Measurements from ENCODE around the gene IGSF22.

IGSF22 gene

DNA sequence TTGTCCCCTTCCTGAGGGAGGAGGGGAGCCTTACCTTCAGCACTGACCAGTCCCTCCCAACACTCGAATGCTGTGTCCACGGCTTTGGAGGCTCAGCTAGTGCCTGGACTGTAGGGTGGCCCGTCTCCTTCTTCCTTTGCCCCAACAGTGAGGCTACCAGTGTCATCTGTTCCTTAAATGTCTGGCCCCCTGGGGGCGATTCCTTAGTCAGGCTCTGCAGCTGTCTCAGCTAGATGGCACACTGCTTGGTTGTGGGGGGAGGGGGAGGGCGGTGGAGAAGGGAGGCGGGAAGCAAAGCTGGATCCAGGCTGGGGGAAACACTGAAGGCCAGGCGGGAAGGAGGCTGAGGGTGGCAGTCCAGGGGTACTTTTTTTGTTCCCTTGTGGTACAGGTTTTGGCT, at the start of gene IGSF22:
TSS of gene IGSF22 (minus strand) at position 149 of the 400 bp plus-strand sequence. CDS start 1,952 bp downstream, outside the sequence.
- no peak for DNase-seq

DNA sequence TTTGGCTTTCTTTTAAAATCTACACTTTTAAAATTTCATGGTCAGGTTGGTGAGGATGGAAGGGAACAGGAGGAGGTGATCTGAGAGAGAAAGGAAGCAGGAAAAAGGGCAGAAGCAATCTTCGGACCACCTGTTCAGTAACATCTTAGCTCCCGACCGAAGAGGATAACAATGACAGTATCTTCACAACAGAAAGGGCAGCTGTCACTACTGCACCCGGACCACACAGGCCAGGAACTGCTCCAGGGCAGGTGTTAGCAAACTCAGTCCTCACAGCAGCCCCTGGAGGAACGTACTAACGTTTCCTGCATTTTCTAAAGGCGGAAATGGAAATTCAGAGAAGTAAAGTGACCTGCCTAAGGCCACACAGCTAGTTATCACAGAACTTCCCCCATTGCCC, 48.8 kb upstream of the IGSF22 start:
- no peak for DNase-seq

DNA sequence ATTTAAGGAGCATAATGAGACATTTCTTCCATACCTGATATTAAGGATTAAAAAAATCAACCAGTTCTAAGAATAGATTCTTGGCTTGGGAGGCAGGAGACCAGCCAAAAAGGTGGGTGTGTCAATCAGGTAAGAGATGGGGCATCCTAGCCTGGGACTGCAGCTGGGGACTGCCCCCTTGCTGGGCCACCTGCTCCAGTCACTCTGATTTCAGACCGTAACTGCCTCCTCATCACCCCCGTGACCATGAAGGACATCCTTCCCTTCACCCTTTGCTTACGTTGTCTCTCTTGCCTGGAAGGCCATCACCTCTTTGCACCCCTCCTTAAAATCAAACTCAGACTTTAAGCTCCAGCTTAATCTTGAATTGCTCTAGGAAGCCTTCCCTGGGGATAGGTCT, 47.7 kb upstream of the IGSF22 start:
- DNase-seq, result no peak

DNA sequence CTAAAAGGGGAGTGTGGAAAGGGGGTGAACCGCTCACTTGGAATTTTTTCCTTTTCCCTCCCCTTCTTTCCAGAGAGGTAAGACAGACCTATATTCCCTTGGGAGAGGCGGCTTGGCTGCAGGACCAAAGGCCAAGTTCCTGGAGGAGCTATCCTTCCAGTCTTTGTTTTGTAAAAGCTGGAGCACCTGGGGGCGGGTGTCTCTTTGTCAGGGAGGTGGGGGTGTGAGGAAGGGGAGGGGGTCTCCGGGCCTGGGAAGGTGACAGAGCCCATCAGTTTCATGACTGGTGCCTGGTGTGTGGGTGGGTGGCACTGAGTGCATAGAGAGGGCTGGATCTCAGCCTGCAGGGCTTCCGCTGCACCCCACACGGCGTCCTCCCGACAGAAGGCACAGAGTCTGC, 47.1 kb upstream of the IGSF22 start:
- DNase-seq, result no peak

GRCh38 chr11:18772211-18772610, 46.2 kb upstream of the IGSF22 start:
- no peak for DNase-seq

DNA sequence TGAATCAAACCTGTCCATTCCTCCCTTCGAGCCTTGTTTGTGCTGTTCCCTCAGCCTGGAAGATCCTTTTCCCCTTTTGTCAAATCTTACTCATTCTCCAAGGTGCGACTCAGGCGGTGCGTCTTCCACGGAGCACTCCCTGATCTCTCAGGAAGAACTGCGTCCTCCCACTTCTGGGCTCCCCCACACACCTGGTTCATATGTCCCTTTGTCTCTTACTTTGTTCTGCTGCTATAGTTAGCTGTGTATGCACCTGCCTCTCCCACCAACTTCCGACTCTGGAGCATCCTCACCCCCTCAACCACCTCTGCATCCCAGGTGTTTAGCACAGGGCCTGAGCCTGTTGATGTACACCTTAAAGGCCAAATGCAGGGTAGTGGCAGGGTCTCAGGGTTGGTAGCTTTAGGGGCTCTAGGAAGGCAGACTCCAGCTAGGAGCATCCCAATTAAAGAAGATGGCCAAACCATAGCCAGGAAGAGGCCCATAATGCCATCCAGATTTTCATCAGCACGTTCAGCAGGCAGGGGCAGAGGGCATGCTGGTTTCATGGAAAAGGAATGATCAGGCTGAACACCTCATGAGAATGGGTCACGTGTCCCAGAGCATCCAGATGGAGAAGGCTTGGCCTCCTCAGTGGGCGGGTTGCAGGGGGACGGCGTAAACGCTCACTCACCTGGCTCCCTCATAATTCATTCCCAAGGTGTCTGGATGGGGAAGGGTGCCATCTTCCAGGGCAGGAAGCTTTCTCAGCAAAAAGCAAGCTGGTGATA, 45.5 kb upstream of the IGSF22 start:
- DNase-seq, result no peak

DNA sequence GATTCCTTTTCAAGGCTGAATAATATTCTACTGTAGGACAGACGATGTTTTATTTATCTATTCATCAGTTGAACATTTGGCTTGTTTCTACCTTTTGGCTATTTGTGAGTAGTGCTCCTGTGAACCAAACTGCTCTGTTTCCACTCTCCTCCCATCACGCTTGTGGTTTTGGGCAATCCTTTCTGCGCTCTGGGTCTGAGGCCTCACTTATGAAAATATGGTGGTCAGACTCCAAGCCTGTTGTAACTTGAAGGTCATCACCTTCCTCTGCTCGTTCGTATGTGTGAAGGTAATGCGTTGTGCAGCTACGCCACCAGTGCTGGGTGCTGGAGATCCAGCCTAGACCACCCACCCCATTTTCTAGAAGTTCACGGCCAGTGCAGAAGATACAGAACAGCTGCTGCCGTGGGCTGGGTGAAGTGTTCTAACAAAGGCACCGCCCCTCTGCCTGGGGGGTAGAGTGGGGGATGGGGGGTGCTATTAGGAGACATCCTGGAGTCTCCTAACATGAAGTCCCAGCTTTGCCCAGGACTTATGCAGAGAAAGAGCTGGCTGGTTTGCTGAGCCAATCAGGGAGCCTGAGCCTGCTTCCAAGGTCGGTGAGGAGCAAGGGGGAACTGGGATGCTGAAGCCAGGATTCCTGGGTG, 44.6 kb upstream of the IGSF22 start:
- no peak for DNase-seq

DNA sequence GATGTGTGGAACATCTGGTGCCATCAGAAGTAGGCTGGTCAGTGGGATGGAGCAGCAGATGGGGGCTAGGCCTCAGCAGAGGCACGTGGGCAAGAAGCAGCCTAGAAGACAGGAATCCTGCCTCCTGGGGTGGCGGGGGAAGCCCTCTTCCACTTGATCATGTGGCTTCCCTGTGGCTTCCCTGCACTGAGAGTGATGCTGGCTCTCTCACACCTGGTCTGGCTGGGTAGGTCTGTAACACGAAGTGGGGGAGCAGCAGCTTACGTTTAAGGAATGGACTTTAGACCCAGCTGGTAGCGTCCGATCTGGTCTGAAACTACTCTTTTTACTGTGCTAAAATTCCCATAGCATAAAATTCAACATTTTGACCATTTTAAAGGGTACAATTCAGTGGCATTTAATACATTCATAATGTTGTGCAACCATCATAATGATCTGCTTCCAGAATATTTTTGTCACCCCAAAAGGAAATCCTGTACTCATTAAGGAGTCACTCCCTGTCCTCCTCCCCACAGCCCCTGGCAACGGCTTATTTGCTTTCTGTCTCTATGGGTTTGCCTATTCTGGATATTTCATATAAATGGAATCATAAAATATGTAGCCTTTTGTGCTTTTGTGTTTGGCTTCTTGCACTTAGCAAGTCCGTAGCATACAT, 43.9 kb upstream of the IGSF22 start:
- no peak for DNase-seq

DNA sequence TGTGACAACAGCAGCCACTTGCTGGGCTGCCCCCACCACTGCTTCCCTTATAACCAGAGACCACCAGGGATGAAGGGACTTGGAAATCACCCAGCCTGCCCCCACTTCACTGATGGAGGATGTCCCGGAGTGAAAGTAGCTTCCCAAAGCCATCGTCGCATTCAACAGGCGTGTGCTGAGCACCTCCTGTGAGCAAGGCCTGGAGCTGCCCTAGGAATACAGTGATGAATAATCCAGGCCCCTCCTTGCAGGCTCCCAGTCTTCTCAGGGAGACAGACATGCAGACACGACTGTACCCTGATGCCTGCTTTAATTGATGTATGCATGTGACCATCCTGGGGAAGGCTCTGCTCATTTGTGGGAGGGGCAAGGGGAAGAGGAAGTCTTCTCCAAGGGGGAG, 43.0 kb upstream of the IGSF22 start:
- no peak for DNase-seq

DNA sequence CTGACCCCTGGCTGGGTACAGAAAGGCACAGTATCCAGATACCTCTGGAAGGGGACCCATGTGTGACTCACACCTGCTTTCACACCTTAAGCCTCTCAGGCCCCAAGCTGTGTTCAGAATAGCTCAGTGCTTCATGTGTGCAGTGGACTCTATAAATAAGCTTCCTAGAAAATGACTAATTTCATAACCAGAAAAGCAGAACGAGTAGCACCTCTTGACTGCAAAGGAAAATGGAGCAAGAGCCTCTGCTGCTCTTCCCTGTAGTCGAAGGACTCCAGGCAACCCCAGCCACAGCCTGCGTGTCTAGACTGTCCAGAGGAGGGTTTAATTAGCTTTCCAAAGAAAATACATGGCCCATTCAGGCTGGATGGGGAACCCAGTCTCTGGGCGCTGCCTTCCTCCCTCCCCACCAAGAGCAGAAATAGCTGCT, 42.5 kb upstream of the IGSF22 start:
- DNase-seq, result no peak

DNA sequence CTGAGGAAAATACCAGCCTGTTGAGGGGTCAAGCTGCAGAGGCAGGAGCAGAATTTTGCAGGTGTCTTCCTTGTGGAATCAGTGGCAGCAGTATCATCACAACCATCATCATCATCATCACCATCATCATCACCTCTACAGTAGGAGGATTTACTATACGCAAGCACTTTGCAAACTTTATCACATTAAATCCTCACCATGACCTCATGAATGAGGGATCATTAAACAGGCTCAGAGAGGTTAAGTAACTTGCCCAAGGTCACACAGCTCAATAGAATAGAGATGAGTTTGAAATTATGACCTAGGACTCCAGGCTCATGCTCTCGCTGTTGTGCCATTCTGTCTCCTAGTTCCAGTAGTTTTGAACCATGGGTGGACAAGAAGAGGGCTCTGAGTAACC, 40.0 kb upstream of the IGSF22 start:
- DNase-seq, result no peak

DNA sequence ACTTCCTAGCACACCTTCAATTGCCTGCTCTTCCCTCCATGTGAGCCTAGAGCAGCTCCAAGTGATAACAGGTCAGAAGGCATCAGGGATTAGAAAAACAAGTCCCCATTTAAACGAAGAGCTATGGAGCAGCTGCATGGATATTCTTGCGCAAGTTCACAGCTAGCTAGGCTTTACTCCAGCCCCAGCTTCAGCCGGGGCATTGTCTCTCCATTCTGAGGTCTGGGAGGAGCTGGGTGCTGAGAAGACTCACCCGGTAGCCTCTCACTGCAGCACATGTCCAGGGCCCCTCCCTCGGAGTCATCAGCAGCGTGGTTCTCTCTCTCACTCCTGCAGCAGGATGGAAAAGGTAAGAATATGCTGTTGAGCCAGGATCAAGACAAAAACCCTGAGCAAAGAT, 39.6 kb upstream of the IGSF22 start:
- no peak for DNase-seq

DNA sequence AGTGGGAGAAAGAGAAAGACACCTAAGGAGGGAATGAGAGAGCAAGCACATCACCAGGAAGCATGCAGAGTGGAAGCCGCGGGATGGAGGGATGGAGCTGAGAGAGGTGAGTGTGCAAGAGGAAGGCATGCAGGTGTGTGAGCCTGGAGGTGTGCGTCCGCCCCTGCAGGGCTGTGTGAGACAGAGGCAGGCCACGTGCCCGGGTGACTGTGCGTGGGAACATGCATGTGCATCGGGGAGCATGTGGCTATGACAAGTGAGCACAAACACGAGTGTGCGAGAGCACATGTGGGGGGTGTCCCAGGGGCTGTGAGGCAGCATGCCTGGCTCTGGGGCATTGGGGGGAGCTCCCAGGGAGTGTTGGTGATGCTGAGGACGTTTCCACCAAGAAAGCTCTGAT, 35.8 kb upstream of the IGSF22 start:
- DNase-seq, result no peak

- no peak for DNase-seq
Measured at GRCh38 chr11:18761144-18761543, 35.2 kb upstream of the IGSF22 start.

DNA sequence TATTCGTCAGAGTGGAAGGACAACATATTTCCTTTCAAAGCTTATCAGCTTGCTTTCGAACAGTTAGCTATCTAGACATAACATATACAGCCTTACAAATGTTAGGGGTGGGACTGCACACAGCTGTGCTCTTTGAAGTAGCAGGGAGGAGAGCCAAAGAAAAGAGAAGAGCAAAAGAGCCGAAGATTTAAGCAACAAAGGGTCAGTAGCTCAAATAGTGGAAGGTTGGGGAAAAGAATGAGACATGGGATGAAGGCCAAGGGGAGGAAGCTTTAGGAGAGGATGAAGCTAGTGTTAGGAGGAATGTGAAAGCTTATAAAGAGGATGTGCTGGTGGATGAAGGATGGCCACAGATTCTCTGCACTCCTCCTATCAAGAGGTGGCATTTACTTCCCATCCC, 31.8 kb upstream of the IGSF22 start:
- DNase-seq, result no peak

DNA sequence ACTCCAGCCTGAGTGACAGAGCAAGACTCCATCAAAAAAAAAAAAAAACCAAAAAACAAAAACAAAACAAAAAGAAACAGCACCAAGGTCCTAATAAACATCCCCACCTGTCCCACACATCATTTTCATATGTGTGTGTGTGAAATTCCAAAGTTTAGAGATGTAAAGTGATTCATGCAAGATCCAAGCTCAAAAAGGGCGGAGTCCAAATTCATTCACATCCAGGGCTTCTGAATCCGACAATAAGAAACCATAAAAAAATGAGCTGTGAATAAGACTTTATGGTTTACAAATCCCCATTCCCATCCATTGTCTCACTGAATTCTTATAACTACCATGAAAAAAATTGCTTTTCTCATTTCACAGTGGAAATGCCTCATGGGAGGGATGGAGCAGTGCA, 30.9 kb upstream of the IGSF22 start:
- no peak for DNase-seq

GRCh38 chr11:18754308-18754707, 28.3 kb upstream of the IGSF22 start:
- no peak for DNase-seq

GRCh38 chr11:18752502-18752901, 26.5 kb upstream of the IGSF22 start:
- no peak for DNase-seq

- DNase-seq, result no peak
Measured at GRCh38 chr11:18750944-18751343, 25.0 kb upstream of the IGSF22 start.

DNA sequence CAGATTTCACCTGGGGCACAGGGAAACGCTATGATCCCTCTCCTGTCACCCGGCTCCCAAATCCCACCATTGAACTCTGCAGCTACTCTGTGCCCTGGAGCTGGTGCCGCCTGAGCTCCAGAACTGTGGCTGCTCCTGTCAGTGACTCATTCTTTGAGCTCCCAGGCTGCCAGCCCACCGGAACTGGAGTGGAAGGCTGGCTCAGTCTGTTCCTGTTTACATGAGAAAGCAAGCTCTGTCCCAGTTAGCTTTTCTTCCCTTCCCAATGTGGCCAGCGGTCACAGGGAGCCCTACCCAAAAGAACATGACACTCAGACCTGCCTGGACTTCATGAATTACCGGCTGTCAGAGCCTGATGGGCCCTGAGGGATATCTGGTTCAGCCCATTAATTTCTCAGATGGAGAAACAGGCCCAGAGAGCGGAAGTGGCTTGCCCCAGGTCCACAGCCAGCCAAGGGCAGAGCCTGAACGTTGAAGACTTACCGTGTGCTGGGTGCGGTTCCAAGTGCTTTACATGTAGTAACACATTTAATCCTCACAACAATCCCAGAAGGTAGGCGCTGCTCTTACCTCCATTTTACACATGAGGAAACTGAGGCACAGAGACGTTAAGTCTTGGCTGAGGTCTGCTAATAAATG, 23.8 kb upstream of the IGSF22 start:
- DNase-seq, result no peak

- DNase-seq, result no peak
Measured at GRCh38 chr11:18748766-18749365, 22.9 kb upstream of the IGSF22 start.

DNA sequence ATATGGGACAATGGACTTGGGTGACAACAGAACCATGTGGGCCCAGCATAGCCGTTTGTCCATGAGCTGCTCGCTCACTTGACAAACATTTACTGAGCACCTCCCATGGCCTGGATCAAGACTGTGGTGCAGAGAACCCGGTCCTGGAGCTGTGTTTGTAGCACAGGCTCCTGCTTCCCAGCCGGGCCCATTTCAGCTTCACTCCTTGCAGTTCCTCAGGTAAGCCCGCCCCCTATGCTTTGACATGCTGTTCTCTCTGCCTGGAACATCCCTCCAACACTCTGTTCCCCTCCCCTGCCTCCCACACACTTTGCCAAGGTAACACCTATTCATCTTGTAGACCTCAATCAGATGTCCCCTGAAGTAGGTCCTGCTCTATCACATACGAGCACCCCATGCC, 19.3 kb upstream of the IGSF22 start:
- DNase-seq, result no peak

GRCh38 chr11:18743900-18744514, 18.0 kb upstream of the IGSF22 start:
- no peak for DNase-seq

All from DMS 273 treated with DMSO at 0.1 percent for 48 hours (cell line).